ENCODE data around the gene DMTF1. TPM values are rescaled to one million over a fixed set of nuclear protein-coding genes. Genes with fewer than 3 reads are reported as not detected.

DMTF1 gene
- 100 to 1,000 TPM; 173 to 183 TPM for total RNA-seq
- polyA plus RNA-seq: 10 to 100 TPM; 13.2 to 28.5 TPM

DNA sequence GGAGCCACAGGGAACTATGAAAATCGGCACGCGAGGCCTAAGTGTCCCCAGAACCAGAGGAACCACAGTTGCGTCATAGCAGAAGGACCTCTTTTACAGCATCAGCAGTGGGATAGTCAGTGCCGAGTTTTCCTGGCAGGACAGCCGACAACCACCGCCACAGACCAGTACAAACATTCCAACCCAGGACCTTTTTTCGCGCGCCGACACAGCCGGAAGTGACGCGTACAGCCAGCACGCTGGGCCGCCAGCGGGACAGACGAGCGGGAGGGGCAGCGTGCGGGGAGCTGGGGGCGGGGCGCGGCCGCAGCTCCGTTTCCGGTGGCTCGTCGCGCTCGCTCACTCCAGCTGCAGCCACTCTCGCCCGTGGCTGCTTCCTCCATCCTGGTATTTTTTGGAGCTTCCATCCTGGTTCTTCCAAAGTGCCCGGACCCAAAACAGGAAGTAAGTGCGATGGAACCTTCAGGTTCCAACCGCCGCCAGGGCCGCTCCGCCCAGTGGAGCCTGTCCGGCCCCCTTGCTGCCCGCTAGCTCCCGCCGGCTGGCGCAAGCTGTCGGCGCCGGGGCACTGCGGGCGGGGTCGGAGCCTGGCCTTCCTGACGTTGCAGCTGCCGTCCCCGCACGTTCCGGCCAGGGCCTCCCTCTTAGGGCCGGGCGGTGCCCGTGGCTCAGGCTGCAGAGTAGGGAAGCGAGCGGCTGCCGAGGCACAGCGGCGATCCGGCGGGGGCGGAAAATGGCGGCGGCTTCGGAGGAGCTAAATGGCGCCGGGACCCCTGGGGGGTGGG is at the start of gene DMTF1:
TSS of gene DMTF1 (plus strand) at position 342 of the 785 bp plus-strand sequence. CDS start 12,489 bp downstream, outside the sequence.
- Mint-ChIP-seq H3K27ac (peak within 1 kb of the TSS; percentile 95 to 100 (median 97)), H3K9me3 (no peaks in the 10 kb centered on the region), H3K27me3 (no peaks in the 10 kb centered on the region), H3K4me3 (peak within 1 kb of the TSS; percentile 94 to 99 (median 96)), H3K4me1 (peaks cover 31 to 51% (median 44%) of the 10 kb centered on the region in 4 donors), H3K36me3 (peaks cover 0 to 13% of the 10 kb centered on the region in 2 donors)
- DNase-seq: peak; percentile 83 to 89 (median 85)
- peak within 1 kb of the TSS; percentile 82 for H3K27ac ChIP-seq (ENCODE audit: low read depth, low read length)
- peaks cover 48% of the 10 kb centered on the region for H3K4me1 ChIP-seq (ENCODE audit: insufficient read depth, low read length)
- H3K9me3 ChIP-seq (ENCODE audit: control insufficient read depth in 1 of 2, low read length in 2 of 2): no peaks in the 10 kb centered on the region
- ChIA-PET POLR2A (ENCODE audit: partially characterized antibody) (interaction anchor here (0.6 to 9.4 kb wide), 33 partner anchors 10 to 781 kb away, joined by 3 to 189 read pairs (median 4); partner anchors contain the start of genes ADAM22, CROT, DBF4 and ELAPOR2), CTCF (ENCODE audit: partially characterized antibody) (interaction anchor here (0.7 to 6.7 kb wide), 10 partner anchors 9 to 721 kb away, joined by 3 to 101 read pairs (median 5); partner anchors contain the start of gene TMEM243)
- H3K36me3 ChIP-seq (ENCODE audit: insufficient read depth, low read length): no peaks in the 10 kb centered on the region
- no peaks in the 10 kb centered on the region for H3K27me3 ChIP-seq (ENCODE audit: insufficient read depth, low read length)
- peak within 1 kb of the TSS; percentile 82 to 99 for H3K4me3 ChIP-seq (ENCODE audit: low read length in 2 of 2)
- intact Hi-C loops (cut with micrococcal nuclease): loop anchor here (1.0 to 2.0 kb wide), 8 partner anchors 18 to 724 kb away; partner anchors contain the start of genes CROT, DBF4, ELAPOR2 and SLC25A40

- intact Hi-C loops (cut with micrococcal nuclease): no loop called here
- no peaks in the 10 kb centered on the region for H3K4me1 ChIP-seq (ENCODE audit: insufficient read depth, low read length)
- H3K4me3 ChIP-seq (ENCODE audit: low read length in 2 of 2): no peak overlapping the region
- H3K27me3 Mint-ChIP-seq: peaks cover 9 to 19% of the 10 kb centered on the region in 2 donors
- peaks cover 0 to 4% (median 0%) of the 10 kb centered on the region in 8 donors for H3K9me3 Mint-ChIP-seq
- peaks cover 4% of the 10 kb centered on the region for H3K27me3 ChIP-seq (ENCODE audit: insufficient read depth, low read length)
- ChIA-PET CTCF (ENCODE audit: partially characterized antibody) (no interaction called here), POLR2A (ENCODE audit: partially characterized antibody) (no interaction called here)
- no peak overlapping the region for H3K27ac ChIP-seq (ENCODE audit: low read depth, low read length)
- H3K36me3 ChIP-seq (ENCODE audit: insufficient read depth, low read length): no peaks in the 10 kb centered on the region
- H3K27ac Mint-ChIP-seq: peak overlapping the region in 1 of 7 donors; percentile 49
- no peaks in the 10 kb centered on the region for H3K4me1 Mint-ChIP-seq
- H3K9me3 ChIP-seq (ENCODE audit: control insufficient read depth in 1 of 2, low read length in 2 of 2): no peaks in the 10 kb centered on the region
- H3K36me3 Mint-ChIP-seq: peaks cover 0 to 3% of the 10 kb centered on the region in 2 donors
- DNase-seq: no peak
- no peak overlapping the region for H3K4me3 Mint-ChIP-seq
These were observed 46.9 kb upstream of the DMTF1 start for GRCh38 chr7:87105401-87105800.

- peaks cover 0 to 4% (median 0%) of the 10 kb centered on the region in 8 donors for H3K9me3 Mint-ChIP-seq
- DNase-seq: no peak
- no peaks in the 10 kb centered on the region for H3K4me1 ChIP-seq (ENCODE audit: insufficient read depth, low read length)
- intact Hi-C loops (cut with micrococcal nuclease): no loop called here
- peaks cover 0 to 3% of the 10 kb centered on the region in 2 donors for H3K36me3 Mint-ChIP-seq
- H3K4me3 Mint-ChIP-seq: no peak overlapping the region
- no peaks in the 10 kb centered on the region for H3K4me1 Mint-ChIP-seq
- no peak overlapping the region for H3K4me3 ChIP-seq (ENCODE audit: low read length in 2 of 2)
- POLR2A ChIA-PET (ENCODE audit: partially characterized antibody): no interaction called here
- no peaks in the 10 kb centered on the region for H3K36me3 ChIP-seq (ENCODE audit: insufficient read depth, low read length)
- peaks cover 7 to 18% of the 10 kb centered on the region in 2 donors for H3K27me3 Mint-ChIP-seq
- no peak overlapping the region for H3K27ac ChIP-seq (ENCODE audit: low read depth, low read length)
- H3K27me3 ChIP-seq (ENCODE audit: insufficient read depth, low read length): peaks cover 4% of the 10 kb centered on the region
- no peak overlapping the region for H3K27ac Mint-ChIP-seq
- H3K9me3 ChIP-seq (ENCODE audit: control insufficient read depth in 1 of 2, low read length in 2 of 2): no peaks in the 10 kb centered on the region
- CTCF ChIA-PET (ENCODE audit: partially characterized antibody): no interaction called here
These were observed 45.2 kb upstream of the DMTF1 start for GRCh38 chr7:87106974-87107612.

- Histone ChIP-seq H3K4me3 (ENCODE audit: low read length in 2 of 2) (no peak overlapping the region), H3K4me1 (ENCODE audit: insufficient read depth, low read length) (no peaks in the 10 kb centered on the region), H3K36me3 (ENCODE audit: insufficient read depth, low read length) (no peaks in the 10 kb centered on the region), H3K27me3 (ENCODE audit: insufficient read depth, low read length) (peaks cover 4% of the 10 kb centered on the region), H3K9me3 (ENCODE audit: control insufficient read depth in 1 of 2, low read length in 2 of 2) (no peaks in the 10 kb centered on the region), H3K27ac (ENCODE audit: low read depth, low read length) (no peak overlapping the region)
- peaks cover 0 to 3% of the 10 kb centered on the region in 2 donors for H3K36me3 Mint-ChIP-seq
- intact Hi-C loops (cut with micrococcal nuclease): no loop called here
- no peak for DNase-seq
- ChIA-PET POLR2A (ENCODE audit: partially characterized antibody) (no interaction called here), CTCF (ENCODE audit: partially characterized antibody) (no interaction called here)
- peaks cover 7 to 18% of the 10 kb centered on the region in 2 donors for H3K27me3 Mint-ChIP-seq
- no peak overlapping the region for H3K27ac Mint-ChIP-seq
- H3K4me3 Mint-ChIP-seq: no peak overlapping the region
- H3K9me3 Mint-ChIP-seq: peaks cover 0 to 6% (median 1%) of the 10 kb centered on the region in 8 donors
- H3K4me1 Mint-ChIP-seq: no peaks in the 10 kb centered on the region
These were observed 44.1 kb upstream of the DMTF1 start for GRCh38 chr7:87107949-87108776.

GRCh38 chr7:87110778-87111177 is 41.5 kb upstream of the DMTF1 start:
- no peaks in the 10 kb centered on the region for H3K9me3 ChIP-seq (ENCODE audit: control insufficient read depth in 1 of 2, low read length in 2 of 2)
- H3K27ac ChIP-seq (ENCODE audit: low read depth, low read length): no peak overlapping the region
- H3K4me3 Mint-ChIP-seq: no peak overlapping the region
- H3K4me1 Mint-ChIP-seq: no peaks in the 10 kb centered on the region
- DNase-seq: no peak
- H3K4me1 ChIP-seq (ENCODE audit: insufficient read depth, low read length): no peaks in the 10 kb centered on the region
- no peak overlapping the region for H3K4me3 ChIP-seq (ENCODE audit: low read length in 2 of 2)
- no peaks in the 10 kb centered on the region for H3K36me3 ChIP-seq (ENCODE audit: insufficient read depth, low read length)
- H3K36me3 Mint-ChIP-seq: no peaks in the 10 kb centered on the region
- peaks cover 7 to 16% of the 10 kb centered on the region in 2 donors for H3K27me3 Mint-ChIP-seq
- intact Hi-C loops (cut with micrococcal nuclease): no loop called here
- H3K27me3 ChIP-seq (ENCODE audit: insufficient read depth, low read length): peaks cover 4% of the 10 kb centered on the region
- no peak overlapping the region for H3K27ac Mint-ChIP-seq
- CTCF ChIA-PET (ENCODE audit: partially characterized antibody): no interaction called here
- POLR2A ChIA-PET (ENCODE audit: partially characterized antibody): no interaction called here
- H3K9me3 Mint-ChIP-seq: peaks cover 0 to 14% (median 1%) of the 10 kb centered on the region in 8 donors

- H3K36me3 Mint-ChIP-seq: no peaks in the 10 kb centered on the region
These were observed 40.4 kb upstream of the DMTF1 start for GRCh38 chr7:87111877-87112276.

More at GRCh38 chr7:87111877-87112276, 40.4 kb upstream of the DMTF1 start:
- Mint-ChIP-seq H3K4me1 (no peaks in the 10 kb centered on the region), H3K27ac (no peak overlapping the region), H3K4me3 (no peak overlapping the region), H3K27me3 (peaks cover 8 to 16% of the 10 kb centered on the region in 2 donors), H3K9me3 (peaks cover 0 to 14% (median 1%) of the 10 kb centered on the region in 8 donors)
- intact Hi-C loops (cut with micrococcal nuclease): no loop called here
- CTCF ChIA-PET (ENCODE audit: partially characterized antibody): no interaction called here
- no peaks in the 10 kb centered on the region for H3K36me3 ChIP-seq (ENCODE audit: insufficient read depth, low read length)
- no peak overlapping the region for H3K27ac ChIP-seq (ENCODE audit: low read depth, low read length)
- POLR2A ChIA-PET (ENCODE audit: partially characterized antibody): no interaction called here
- H3K4me1 ChIP-seq (ENCODE audit: insufficient read depth, low read length): no peaks in the 10 kb centered on the region
- peaks cover 4% of the 10 kb centered on the region for H3K27me3 ChIP-seq (ENCODE audit: insufficient read depth, low read length)
- no peaks in the 10 kb centered on the region for H3K9me3 ChIP-seq (ENCODE audit: control insufficient read depth in 1 of 2, low read length in 2 of 2)
- no peak overlapping the region for H3K4me3 ChIP-seq (ENCODE audit: low read length in 2 of 2)
- DNase-seq: no peak

Data from CD4-positive, alpha-beta memory T cell (primary cell).